Measurements from ENCODE around the gene DPYSL5.

- no peak for TF ChIP-seq POLR2AphosphoS5 (IDR thresholded peaks at IDR 0.05)
- no peak for TF ChIP-seq POLR2A (IDR thresholded peaks at IDR 0.05; ENCODE audit: low read depth)
- TF ChIP-seq CTCF (IDR thresholded peaks at IDR 0.05): peak; percentile 50 to 79 (median 63)
- no peak for TF ChIP-seq EP300 (IDR thresholded peaks at IDR 0.05)
Measured at GRCh38 chr2:26942543-26943295, 94.8 kb downstream of the DPYSL5 start.
